Suppressor macrophage treated with lipopolysaccharide for 1 hour (primary cell): ENCODE data around the gene SHISAL2A.
A peak's percentile ranks its signal among the peaks of the same experiment; 100 is the strongest.

Source experiments
- DNase-seq, 3 donors: peaks; one replicate each; pipeline ENCODE4 v3.0.0-alpha.2; 2020 to 2022

SHISAL2A gene

GRCh38 chr1:52632732-52633290 lies at the start of gene SHISAL2A:
Gene SHISAL2A (plus strand): TSS chr1:52633168. CDS start chr1:52633494, 326 bp downstream.
- peak in 2 of 3 donors; percentile 23 to 39 for DNase-seq

DNA sequence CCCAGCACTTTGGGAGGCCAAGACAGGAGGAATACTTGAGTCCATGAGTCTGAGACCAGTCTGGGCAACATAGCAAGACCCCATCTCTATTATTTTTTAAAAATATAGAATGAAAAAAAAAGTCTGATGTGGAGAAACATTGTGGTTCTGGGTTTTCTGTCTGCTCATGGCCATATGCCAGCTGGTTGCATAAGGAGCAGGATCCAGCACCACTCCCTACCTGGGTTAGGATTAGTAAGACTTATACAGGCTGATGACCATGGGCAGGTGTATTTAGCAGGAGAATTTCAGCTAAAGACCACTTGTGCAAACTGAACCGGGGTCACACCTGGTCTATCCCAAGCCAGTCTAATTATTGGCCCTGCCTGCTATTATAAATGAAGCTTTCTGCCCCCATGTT lies 47.5 kb upstream of the SHISAL2A start:
- no peak for DNase-seq

DNA sequence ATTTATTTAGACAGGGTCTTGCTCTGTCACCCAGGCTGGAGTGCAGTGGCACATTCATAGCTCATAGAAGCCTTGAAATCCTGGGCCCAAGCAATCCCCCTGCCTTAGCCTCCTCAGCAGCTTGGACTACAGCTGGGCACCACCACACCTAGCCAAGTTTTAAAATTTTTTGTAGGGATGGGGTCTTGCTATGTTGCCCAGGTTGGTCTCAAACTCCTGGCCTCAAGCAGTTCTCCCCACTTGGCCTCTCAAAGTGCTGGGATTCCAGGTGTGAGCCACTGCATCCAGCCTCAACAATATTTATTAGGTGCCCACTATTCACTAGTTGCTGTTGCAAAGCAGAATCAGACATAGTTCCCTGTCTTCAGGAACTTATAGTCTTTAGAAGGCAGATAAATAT lies 44.9 kb upstream of the SHISAL2A start:
- DNase-seq, result no peak

DNA sequence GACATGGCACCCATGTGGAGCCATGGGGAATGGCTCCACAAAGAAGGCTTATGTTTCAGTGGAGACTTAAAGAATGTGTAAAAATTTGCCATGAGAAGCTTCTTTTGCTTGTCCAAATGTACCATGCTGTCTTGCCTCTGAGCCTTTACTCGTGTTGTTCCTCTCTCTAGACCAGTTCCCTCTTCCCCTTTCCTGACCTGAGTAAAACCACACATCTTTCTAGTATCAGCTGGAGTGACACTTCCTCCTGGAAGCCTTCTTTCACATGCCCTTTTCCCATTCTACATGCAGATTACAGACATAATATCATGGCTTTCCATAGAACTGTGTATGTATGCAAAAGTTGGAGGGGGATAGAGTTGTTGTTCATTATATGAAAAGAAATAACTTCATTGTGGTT lies 44.4 kb upstream of the SHISAL2A start:
- peak; percentile 56 to 66 (median 57) for DNase-seq

- no peak for DNase-seq
Observed at GRCh38 chr1:52590266-52590665, 42.7 kb upstream of the SHISAL2A start.

DNA sequence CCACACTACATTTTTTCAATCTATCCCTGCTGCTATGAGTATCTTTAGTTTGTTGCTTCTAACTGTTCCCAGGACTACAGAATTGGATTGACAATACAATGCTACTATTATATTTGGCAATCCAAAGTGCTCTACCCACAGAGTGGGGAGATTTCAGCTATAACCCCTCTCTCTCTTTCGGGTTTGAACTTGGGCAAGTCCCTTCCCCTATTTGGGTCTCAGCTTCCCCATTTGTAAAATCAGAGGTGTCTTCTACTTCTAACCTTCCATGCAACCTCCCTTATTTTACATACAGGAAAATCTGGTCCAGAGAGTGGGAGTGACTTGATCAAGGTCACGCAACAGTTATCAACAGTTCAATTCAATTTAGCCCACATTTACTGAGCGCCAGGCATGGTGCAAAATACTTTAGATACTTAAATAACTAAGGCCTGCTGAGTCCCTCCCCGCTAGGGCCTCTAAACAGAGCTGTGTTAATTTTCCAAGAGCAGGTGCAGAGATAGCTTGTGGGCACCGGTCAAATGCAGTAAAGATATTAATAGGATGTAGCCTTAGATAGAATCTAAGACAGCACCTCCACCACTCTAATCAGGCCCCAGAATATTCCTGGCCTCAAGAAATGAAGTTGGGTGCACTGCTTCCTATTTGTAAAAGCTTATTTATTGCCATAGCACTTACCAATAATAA lies 40.2 kb upstream of the SHISAL2A start:
- DNase-seq, result no peak

DNA sequence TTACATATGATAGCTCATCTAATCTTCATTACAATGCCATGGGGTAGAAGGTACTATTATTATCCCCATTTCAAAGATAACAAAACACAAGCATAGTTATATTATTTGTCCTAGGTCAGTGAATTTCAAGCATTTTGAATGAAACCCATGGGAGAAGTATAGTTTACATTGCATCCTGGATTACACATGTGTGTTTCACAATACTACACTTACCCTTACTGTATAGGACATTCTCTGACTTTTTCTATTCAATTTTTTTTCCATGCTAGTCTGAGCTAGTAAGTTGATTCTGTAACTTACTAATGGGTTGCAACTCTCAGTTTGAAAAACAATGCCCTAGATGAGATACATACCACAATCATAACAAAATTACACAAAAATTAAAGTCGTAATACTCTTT lies 39.5 kb upstream of the SHISAL2A start:
- DNase-seq, result no peak

- no peak for DNase-seq
Observed at GRCh38 chr1:52595061-52595460, 37.9 kb upstream of the SHISAL2A start.

GRCh38 chr1:52597912-52598311 lies 35.1 kb upstream of the SHISAL2A start:
- DNase-seq, result no peak

GRCh38 chr1:52598729-52599128 lies 34.2 kb upstream of the SHISAL2A start:
- no peak for DNase-seq

GRCh38 chr1:52599236-52599635 lies 33.7 kb upstream of the SHISAL2A start:
- no peak for DNase-seq

DNA sequence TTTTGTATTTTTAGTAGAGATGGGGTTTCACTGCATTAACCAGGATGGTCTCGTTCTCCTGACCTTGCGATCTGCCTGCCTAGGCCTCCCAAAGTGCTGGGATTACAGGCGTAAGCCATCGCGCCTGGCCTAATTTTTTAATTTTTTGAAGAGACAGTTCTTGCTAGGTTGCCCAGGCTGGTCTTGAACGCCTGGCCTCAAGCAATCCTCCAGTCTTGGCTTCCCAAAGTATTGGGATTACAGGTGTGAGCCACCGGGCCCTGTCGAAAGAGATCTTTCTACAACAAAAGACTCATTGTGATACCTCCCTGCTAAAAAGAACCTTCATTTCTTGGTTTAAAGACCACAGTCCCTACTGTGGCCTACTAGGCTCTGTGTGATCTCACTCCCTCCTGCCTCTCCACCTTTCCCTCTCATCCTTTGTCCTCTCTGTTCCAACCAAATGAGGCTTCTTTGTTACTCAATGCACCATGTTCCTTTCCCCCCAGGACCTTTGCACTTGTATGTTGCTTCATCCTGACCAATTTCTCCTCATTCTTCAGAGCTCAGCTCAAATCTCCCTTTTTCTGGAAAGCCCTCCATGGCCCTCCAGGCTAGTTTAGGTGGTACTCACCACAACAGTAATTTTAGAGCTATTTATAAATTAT lies 32.3 kb upstream of the SHISAL2A start:
- DNase-seq, result no peak

DNA sequence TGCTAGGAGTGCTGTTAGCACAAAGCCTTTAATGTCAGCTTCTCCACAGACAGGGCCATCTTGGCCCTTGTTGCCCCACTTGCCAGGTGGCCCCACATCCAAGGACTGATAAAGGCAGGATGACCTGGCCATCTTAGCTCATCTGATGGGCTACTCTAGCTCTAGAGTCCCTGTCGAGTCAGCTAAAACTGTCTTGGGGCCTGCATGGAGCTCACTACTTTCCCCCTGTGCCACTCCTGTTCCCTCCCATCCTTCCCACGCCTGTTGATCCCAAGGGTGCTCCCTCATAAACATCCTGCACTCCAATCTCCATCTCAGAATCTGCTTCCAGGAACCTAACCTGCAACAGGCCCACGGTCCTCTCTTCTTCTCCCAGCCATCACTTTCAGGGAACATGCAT lies 31.4 kb upstream of the SHISAL2A start:
- DNase-seq, result no peak

DNA sequence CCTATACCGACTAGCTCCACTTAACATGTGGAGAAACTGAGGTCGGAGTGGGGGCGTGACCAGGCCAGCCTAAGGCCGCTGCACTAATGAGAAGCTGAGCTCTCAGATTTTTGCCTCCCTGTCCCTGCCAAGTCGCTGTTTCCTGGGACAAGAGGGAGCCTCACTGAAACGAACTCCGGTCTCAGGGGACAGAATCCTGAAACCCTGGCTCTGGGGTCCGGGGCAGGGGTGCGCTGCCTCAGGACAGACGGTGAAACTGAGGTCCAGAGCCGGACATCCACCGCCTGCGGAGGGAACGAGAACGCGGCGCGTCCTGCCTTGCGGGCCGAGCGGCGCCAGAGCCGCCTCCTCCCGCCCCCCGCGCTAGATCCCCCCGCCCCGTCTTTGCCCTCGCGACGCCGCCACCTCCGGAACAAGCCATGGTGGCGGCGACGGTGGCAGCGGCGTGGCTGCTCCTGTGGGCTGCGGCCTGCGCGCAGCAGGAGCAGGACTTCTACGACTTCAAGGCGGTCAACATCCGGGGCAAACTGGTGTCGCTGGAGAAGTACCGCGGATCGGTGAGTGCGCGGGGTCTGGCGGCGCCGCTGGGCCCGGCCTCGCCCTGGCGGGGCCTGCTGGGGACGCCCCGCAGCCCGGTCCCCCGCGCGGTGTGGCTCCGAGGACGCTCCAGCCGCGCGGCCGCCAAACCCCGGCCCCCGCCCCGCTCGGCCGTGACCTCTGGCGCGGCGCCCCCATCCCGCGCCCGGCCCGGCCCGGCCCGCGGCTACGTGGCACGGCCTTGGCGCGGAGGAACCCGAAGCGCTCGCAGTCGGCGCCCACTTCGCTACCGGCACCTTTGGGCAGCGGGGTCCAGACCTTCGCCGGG lies 30.7 kb upstream of the SHISAL2A start, which contains the start of gene GPX7:
TSS of gene GPX7 (plus strand) at position 381 of the 865 bp plus-strand sequence. CDS start at position 420, 39 bp downstream.
- DNase-seq, result peak in 2 of 3 donors; percentile 31 to 48

GRCh38 chr1:52602856-52603600 lies 29.9 kb upstream of the SHISAL2A start:
- no peak for DNase-seq

DNA sequence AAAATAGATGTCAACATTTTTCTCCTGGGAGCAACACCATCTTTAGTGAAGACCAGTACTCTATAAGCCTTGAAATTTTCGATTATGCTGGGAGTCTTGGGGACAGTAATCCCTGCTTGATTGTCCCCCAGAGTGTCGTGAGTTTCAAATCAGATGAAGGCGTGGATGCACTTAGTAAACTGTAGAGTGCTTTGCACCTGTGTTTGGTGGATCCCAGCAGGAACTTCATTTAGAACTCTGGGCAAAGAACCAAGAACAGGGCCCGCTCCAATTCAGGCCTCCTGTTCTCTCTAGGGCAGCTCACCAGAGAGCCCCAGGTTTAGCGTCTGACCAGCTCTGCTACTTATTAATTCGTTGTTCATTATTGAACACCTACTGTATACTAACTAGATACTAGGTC lies 29.3 kb upstream of the SHISAL2A start:
- DNase-seq, result no peak

DNA sequence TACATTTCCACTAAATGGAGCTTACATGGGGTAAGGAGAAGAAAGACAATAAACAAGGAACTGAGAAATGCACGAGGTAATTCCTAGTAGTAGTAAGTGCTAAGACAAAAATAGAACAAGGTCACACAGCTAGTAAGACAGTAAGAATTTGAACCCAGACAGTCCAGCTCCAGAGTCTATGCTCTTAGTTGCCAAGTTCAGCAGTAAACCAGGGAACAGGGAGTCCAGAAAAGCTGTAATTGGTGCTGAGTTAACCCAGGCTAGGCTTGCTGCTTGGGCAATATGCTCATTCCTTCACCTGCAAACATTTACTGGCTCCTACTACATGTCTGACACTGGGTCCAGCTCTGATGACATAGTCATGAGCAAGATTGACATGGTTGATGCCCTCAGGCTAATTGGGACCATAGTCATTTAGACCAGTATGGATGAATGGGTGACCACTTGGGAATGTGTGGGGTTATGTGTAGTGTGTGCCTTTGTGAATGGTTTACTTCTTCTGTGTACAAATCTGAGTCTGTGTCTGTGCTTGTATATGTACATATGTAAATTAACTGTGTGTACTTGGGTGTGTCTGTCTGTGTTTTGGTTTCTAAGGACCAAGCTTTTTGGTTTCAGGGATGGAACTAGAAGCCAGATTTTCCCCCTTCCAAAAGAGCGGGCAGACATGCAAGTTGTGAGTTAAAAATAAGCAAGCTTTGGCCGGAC lies 28.8 kb upstream of the SHISAL2A start:
- no peak for DNase-seq

GRCh38 chr1:52613636-52614373 lies 19.2 kb upstream of the SHISAL2A start:
- no peak for DNase-seq

GRCh38 chr1:52614671-52615070 lies 18.3 kb upstream of the SHISAL2A start:
- no peak for DNase-seq

DNA sequence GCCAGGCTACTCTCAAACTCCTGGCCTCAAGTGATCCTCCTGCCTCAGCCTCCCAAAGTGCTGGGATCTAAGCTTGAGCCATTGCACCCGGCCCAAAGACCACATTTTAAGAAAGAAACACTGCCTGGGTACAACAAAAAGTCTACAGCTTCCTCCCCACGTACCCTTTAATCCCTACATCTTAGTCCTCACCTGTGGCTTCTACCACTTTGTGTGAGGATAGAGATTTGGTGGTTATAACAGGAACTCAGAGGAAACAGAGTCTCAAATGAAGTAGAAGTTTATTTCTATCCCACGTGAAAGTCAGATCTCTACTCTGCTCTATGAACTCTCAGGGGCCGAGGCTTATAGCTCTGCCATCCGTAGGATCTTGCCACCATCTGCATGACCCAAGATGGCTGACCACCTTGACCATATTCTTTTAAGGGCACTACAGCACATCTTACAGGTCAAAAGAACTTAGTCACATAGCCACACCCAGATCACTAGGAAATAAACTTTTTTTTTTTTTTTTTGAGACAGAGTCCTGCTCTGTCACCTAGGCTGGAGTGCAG lies 17.4 kb upstream of the SHISAL2A start:
- DNase-seq, result no peak

GRCh38 chr1:52621950-52622349 lies 11.0 kb upstream of the SHISAL2A start:
- no peak for DNase-seq
